SJSA1 (cell line): ENCODE measurements around the gene SNHG17. TPM values are rescaled to one million over a fixed set of nuclear protein-coding genes. Genes with fewer than 3 reads are reported as not detected.
"Not testable (repeated sequence)": the region's sequence is repeated elsewhere in the genome, so short reads cannot be mapped to it uniquely, and the experiment has no call there.

Source experiments
- DNase-seq, 2 experiments: peaks; one replicate each; pipeline ENCODE4 v3.0.0-alpha.2; 2015 to 2020; ENCODE audit warnings: low spot score in 2 of 2, low read depth in 1 of 2
- H3K27ac ChIP-seq: fragments of 250-450 bp; sonication (Bioruptor Pico); 2 replicates; pipeline ENCODE4 v1.5.1; 2020; ENCODE audit warnings: mild to moderate bottlenecking, moderate library complexity
- H3K27me3 ChIP-seq: fragments of 250-450 bp; sonication (Bioruptor Pico); replicated peaks from 2 replicates; pipeline ENCODE4 v1.5.1; 2020; ENCODE audit warnings: mild to moderate bottlenecking, moderate library complexity
- H3K36me3 ChIP-seq: fragments of 250-450 bp; sonication (Bioruptor Pico); 2 replicates; pipeline ENCODE4 v1.5.1; 2020; ENCODE audit warnings: mild to moderate bottlenecking
- H3K4me1 ChIP-seq: fragments of 250-450 bp; sonication (Bioruptor Pico); replicated peaks from 2 replicates; pipeline ENCODE4 v1.6.1; 2021; ENCODE audit warnings: mild to moderate bottlenecking
- H3K4me3 ChIP-seq: fragments of 250-450 bp; sonication (Bioruptor Pico); 2 replicates; pipeline ENCODE4 v1.5.1; 2020; ENCODE audit warnings: mild to moderate bottlenecking
- H3K9me3 ChIP-seq: fragments of 250-450 bp; sonication (Bioruptor Pico); replicated peaks from 2 replicates; pipeline ENCODE4 v1.5.1; 2020; ENCODE audit warnings: mild to moderate bottlenecking
- total RNA-seq: library from RNA; depleted of rRNA; stranded (reverse); fragments of >200 nt; shearing (Covaris generic); gene quantifications from 2 replicates; pipeline ENCODE4 v1.2.3, GENCODE V29; 2014

The SNHG17 gene
- total RNA-seq, 1 experiment from 2014 or later, result 16.2 TPM

DNA sequence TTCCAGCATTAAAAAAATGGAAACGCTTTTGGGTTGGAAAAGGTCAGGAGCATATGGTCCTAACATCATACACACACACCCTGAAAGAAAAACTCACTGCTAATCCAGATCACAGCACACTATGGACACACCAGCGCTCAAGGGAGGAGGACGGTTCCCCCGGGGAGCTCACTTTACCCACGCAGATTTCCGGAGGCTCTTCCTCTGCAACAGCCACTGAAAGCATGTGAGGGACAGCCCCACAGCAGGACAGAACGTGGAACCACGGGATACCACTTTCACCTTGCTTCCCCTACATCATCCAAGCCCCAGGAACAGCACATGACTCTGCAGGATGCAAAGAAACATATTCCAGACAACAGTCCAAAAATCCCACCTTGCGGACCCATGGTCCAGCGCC lies 13.2 kb downstream of the SNHG17 start:
- 0 out of 2 replicates have a peak, but pooled peaks cover 3% of the 10 kb centered on the region for H3K9me3 ChIP-seq
- no peak overlapping the region for H3K27ac ChIP-seq
- H3K4me1 ChIP-seq, result peaks cover 12% of the 10 kb centered on the region
- peaks cover 97% of the 10 kb centered on the region for H3K36me3 ChIP-seq
- H3K4me3 ChIP-seq, result no peak overlapping the region
- no peaks in the 10 kb centered on the region for H3K27me3 ChIP-seq
- no peak for DNase-seq

- 0 out of 2 replicates have a peak, but pooled peaks cover 3% of the 10 kb centered on the region for H3K9me3 ChIP-seq
- no peak for DNase-seq
- H3K36me3 ChIP-seq, result peaks cover 95% of the 10 kb centered on the region
- H3K27me3 ChIP-seq, result no peaks in the 10 kb centered on the region
- H3K27ac ChIP-seq, result no peak overlapping the region
- H3K4me3 ChIP-seq, result no peak overlapping the region
- no peaks in the 10 kb centered on the region; the same call in 1 of the 2 replicates for H3K4me1 ChIP-seq
Measured at GRCh38 chr20:38420388-38421085, 14.6 kb downstream of the SNHG17 start.

DNA sequence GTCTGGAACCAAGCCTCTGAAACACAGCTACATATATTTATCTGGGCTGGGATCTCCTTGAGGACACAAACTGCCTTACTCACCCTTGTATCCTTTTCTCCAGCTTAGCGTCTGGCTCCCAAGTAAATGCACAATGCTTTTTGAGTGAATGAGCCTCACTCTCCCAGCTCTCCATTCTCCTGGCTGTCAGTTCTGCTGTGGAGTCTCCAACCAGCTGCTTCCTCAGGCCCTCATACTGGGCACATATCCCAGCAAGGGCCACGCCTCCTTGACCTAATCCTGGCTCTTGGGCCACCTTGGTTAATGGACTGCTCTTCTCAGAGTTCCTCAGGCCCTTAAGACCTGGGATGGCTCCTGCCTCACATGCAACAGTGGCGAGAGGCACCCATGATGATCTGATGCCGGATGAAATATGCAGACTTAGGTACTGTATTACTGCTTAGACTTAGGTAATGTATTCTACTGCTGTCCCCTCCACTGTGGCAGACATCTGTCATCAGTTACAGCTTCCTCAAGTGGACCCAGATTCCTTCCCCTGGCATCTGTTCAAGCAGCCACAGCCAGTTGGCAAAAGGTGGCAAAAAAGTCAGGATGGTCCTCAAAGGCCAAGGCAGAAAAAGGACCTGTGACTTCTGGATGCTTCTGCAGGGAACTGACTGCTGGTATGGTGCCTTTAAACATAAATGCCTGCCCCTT lies 16.5 kb downstream of the SNHG17 start:
- H3K4me3 ChIP-seq, result no peak overlapping the region
- H3K4me1 ChIP-seq, result no peaks in the 10 kb centered on the region
- H3K9me3 ChIP-seq, result 0 out of 2 replicates have a peak, but pooled peaks cover 3% of the 10 kb centered on the region
- H3K27ac ChIP-seq, result no peak overlapping the region
- H3K36me3 ChIP-seq, result peaks cover 89% of the 10 kb centered on the region
- H3K27me3 ChIP-seq, result no peaks in the 10 kb centered on the region
- DNase-seq, result no peak

DNA sequence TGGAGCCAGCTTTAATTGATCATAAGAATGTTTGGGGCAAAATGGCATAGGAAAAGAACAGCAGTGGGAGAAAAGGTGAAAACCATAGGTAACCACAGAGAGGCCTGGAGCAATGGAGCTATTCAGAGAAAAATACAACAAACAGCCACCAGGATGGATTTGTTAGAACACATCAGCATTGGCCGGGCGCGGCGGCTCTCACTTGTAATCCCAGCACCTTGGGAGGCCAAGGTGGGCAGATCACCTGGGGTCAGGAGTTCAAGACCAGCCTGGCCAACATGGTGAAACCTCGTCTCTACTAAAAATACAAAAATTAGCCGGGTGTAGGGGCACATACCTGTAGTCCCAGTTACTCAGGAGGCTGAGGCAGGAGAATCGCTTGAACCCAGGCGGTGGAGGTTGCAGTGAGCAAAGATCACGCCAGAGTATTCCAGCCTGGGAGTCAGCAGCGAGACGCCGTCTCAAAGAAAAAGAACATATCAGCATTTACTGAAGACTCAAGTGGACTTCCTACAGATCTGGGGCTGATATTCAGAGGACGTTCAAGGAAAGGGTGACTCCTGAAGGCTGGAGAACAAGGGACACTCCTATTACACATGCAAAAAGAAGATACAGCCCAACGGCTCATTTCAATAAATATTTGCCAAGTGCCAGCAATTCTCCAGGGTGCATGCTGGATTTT lies 20.2 kb downstream of the SNHG17 start:
- Histone ChIP-seq H3K4me1 (no peaks in the 10 kb centered on the region), H3K4me3 (no peak overlapping the region), H3K27me3 (no peaks in the 10 kb centered on the region), H3K36me3 (peaks cover 56% of the 10 kb centered on the region), H3K27ac (no peak overlapping the region), H3K9me3 (0 out of 2 replicates have a peak, but pooled peaks cover 3% of the 10 kb centered on the region)
- DNase-seq, result no peak

- H3K36me3 ChIP-seq, result peaks cover 40% of the 10 kb centered on the region
- no peaks in the 10 kb centered on the region for H3K4me1 ChIP-seq
- DNase-seq, result no peak
- H3K9me3 ChIP-seq, result 0 out of 2 replicates have a peak, but pooled peaks cover 3% of the 10 kb centered on the region
- H3K27ac ChIP-seq, result no peak overlapping the region
- H3K4me3 ChIP-seq, result no peak overlapping the region
- no peaks in the 10 kb centered on the region for H3K27me3 ChIP-seq
Measured at GRCh38 chr20:38412877-38413577, 22.1 kb downstream of the SNHG17 start.

- H3K4me1 ChIP-seq, DNase-seq, H3K9me3 ChIP-seq, H3K27ac ChIP-seq, H3K27me3 ChIP-seq, H3K36me3 ChIP-seq, H3K4me3 ChIP-seq: not testable (repeated sequence)
Measured at GRCh38 chr20:38407822-38408221, 27.3 kb downstream of the SNHG17 start.

- Histone ChIP-seq H3K9me3 (no peaks in the 10 kb centered on the region), H3K36me3 (0 out of 2 replicates have a peak, but pooled peaks cover 3% of the 10 kb centered on the region), H3K4me1 (no peaks in the 10 kb centered on the region), H3K4me3 (no peak overlapping the region), H3K27ac (no peak overlapping the region), H3K27me3 (no peaks in the 10 kb centered on the region)
- DNase-seq, result no peak
Measured at GRCh38 chr20:38407321-38407720, 27.8 kb downstream of the SNHG17 start.

DNA sequence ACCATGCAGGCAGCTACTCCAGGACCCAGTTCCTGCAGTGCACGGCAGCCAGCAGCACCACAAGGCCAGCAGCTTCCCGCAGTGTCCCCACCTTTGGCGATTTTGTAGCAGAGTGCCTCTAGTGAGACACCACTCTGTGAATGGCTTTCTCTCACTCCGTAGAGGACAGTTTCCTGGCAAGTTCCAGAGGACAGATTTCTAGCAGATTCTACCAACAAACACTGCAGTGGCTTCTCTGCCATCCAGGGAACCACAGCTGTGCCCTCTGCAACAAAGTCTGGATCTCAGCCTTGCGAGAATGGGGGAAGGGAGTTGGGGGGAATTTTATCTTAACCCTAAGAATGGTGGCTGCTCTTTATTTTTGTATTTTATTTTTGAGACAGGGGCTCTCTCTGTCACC lies 28.7 kb downstream of the SNHG17 start:
- H3K9me3 ChIP-seq, result no peaks in the 10 kb centered on the region
- no peak overlapping the region for H3K27ac ChIP-seq
- no peak for DNase-seq
- no peaks in the 10 kb centered on the region for H3K4me1 ChIP-seq
- no peak overlapping the region for H3K4me3 ChIP-seq
- H3K36me3 ChIP-seq, result 0 out of 2 replicates have a peak, but pooled peaks cover 3% of the 10 kb centered on the region
- no peaks in the 10 kb centered on the region for H3K27me3 ChIP-seq

- H3K4me1 ChIP-seq, result no peaks in the 10 kb centered on the region
- 0 out of 2 replicates have a peak, but pooled peaks cover 3% of the 10 kb centered on the region for H3K36me3 ChIP-seq
- no peaks in the 10 kb centered on the region for H3K9me3 ChIP-seq
- no peak for DNase-seq
- H3K27me3 ChIP-seq, result no peaks in the 10 kb centered on the region
- H3K4me3 ChIP-seq, result no peak overlapping the region
- H3K27ac ChIP-seq, result no peak overlapping the region
Measured at GRCh38 chr20:38405132-38405531, 30.0 kb downstream of the SNHG17 start.

DNA sequence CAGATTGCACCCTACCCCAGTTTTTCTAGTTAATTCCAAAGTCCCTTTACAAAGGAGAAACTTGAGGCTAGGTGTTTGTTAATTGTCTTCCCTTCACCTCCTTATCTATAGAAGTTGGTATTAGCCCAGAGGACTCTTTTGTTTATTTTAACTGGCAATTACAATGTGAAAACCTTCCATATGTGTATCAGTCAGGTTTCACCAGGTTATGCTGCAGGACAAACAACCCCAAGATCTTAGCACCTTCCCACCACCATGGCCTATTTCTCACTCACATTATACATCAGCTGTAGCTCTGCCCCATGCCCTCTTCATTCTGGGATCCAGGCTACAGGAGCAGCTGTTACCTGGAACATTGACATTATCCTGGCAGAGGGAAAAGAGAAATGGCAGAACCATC lies 31.1 kb downstream of the SNHG17 start:
- 0 out of 2 replicates have a peak, but pooled peaks cover 3% of the 10 kb centered on the region for H3K36me3 ChIP-seq
- H3K27me3 ChIP-seq, result no peaks in the 10 kb centered on the region
- no peaks in the 10 kb centered on the region for H3K4me1 ChIP-seq
- no peak overlapping the region for H3K4me3 ChIP-seq
- no peak for DNase-seq
- no peak overlapping the region for H3K27ac ChIP-seq
- H3K9me3 ChIP-seq, result no peaks in the 10 kb centered on the region

GRCh38 chr20:38402816-38403215 lies 32.3 kb downstream of the SNHG17 start:
- H3K27ac ChIP-seq, result no peak overlapping the region
- no peak overlapping the region for H3K4me3 ChIP-seq
- no peaks in the 10 kb centered on the region for H3K27me3 ChIP-seq
- no peaks in the 10 kb centered on the region for H3K4me1 ChIP-seq
- no peaks in the 10 kb centered on the region for H3K9me3 ChIP-seq
- DNase-seq, result no peak
- H3K36me3 ChIP-seq, result no peaks in the 10 kb centered on the region

- DNase-seq, result no peak
- no peak overlapping the region for H3K27ac ChIP-seq
- no peaks in the 10 kb centered on the region for H3K4me1 ChIP-seq
- H3K4me3 ChIP-seq, result no peak overlapping the region
- no peaks in the 10 kb centered on the region for H3K27me3 ChIP-seq
- H3K9me3 ChIP-seq, result no peaks in the 10 kb centered on the region
- no peaks in the 10 kb centered on the region for H3K36me3 ChIP-seq
Measured at GRCh38 chr20:38402089-38402488, 33.0 kb downstream of the SNHG17 start.

DNA sequence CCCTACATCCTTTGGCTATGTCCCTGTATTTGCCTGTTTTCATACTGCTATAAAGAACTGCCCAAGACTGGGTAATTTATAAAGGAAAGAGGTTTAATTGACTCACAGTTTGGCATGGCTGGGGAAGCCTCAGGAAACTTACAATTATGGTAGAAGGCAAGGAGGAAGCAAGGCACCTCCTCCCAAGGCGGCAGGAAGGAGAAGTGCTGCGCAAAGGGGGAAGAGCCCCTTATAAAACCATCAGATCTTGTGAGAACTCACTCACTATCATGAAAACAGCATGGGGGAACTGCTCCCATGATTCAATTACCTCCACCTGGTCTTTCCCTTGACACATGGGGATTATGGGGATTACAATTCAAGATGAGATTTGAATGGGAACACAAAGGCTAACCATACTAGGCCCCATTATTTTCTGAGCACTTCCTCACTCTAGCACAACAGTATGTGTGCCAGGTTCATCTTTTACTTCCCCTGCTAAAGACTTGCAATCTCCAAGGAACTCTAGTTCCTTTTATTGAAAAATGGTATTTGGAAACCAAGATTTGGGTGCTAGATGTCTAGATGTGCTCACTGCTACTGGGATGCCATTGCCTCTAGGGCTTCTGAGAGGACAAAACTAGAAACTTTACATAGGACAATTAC lies 39.3 kb downstream of the SNHG17 start:
- H3K36me3 ChIP-seq, H3K27ac ChIP-seq, H3K9me3 ChIP-seq, DNase-seq, H3K27me3 ChIP-seq, H3K4me3 ChIP-seq: not testable (repeated sequence)
- peaks cover 20% of the 10 kb centered on the region for H3K4me1 ChIP-seq
